ENCODE measurements around the gene CPED1. TPM values are rescaled to one million over a fixed set of nuclear protein-coding genes. Genes with fewer than 3 reads are reported as not detected.
"Not testable (repeated sequence)": the region's sequence is repeated elsewhere in the genome, so short reads cannot be mapped to it uniquely, and the experiment has no call there.

CPED1 gene
- total RNA-seq, 1 experiment from 2014 or later = 0.44 TPM

DNA sequence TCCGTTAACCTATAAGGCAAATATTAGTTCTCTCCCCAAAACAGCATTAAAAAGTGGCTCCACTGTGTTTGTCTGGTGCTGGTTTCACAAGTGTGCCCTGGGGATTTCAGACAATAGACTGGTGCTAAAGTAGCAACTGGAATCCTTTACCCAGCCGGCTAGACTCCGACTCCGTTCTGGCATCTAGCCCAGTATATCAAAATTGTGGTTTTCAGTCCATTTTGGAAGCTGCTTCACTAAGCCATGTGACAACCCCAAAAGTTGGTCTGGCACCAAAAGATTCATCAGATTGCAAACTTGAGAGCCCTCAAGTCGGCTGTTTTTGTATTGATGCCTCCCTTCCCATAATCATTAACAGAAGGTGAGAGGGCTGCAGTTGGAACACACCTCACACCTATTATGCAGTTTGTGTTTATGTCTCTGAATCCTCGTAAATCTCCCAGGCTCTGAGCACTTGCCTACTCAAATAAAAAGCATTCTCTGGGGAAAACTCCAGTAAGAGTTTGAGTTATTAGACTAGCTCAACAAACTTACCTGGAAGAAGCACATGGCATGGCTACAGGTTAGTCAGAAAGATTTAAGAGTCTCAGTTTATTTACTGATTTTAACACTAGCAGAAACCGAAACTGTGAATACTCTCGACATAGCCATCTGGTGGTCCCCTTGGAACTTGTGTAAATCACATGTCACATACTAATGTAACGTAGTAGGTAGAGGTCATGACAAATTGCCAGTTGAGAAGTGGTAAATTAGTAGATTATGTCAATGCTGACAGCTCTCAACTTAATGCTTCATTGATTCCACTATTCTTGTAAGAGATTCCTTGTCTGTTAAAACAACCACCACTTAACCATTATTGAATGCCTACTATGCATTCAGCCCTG lies 325.5 kb downstream of the CPED1 start:
- TF ChIP-seq, protein P1, sequence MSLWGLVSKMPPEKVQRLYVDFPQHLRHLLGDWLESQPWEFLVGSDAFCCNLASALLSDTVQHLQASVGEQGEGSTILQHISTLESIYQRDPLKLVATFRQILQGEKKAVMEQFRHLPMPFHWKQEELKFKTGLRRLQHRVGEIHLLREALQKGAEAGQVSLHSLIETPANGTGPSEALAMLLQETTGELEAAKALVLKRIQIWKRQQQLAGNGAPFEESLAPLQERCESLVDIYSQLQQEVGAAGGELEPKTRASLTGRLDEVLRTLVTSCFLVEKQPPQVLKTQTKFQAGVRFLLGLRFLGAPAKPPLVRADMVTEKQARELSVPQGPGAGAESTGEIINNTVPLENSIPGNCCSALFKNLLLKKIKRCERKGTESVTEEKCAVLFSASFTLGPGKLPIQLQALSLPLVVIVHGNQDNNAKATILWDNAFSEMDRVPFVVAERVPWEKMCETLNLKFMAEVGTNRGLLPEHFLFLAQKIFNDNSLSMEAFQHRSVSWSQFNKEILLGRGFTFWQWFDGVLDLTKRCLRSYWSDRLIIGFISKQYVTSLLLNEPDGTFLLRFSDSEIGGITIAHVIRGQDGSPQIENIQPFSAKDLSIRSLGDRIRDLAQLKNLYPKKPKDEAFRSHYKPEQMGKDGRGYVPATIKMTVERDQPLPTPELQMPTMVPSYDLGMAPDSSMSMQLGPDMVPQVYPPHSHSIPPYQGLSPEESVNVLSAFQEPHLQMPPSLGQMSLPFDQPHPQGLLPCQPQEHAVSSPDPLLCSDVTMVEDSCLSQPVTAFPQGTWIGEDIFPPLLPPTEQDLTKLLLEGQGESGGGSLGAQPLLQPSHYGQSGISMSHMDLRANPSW (CRISPR knock-in tag; conservative IDR thresholded peaks at IDR 0.05; ENCODE audit: low read depth) = no peak
- TF ChIP-seq GTF2I (CRISPR knock-in tag; conservative IDR thresholded peaks at IDR 0.05) = no peak
- no peak for TF ChIP-seq ZBTB43 (CRISPR knock-in tag; IDR thresholded peaks at IDR 0.05)
- TF ChIP-seq SMAD4 (CRISPR knock-in tag; IDR thresholded peaks at IDR 0.05) = no peak
- no peak for TF ChIP-seq IRF2 (CRISPR knock-in tag; IDR thresholded peaks at IDR 0.05; ENCODE audit: borderline replicate concordance, low read depth)
- no peak for TF ChIP-seq NR3C1 (CRISPR knock-in tag; conservative IDR thresholded peaks at IDR 0.05; ENCODE audit: low read depth)
- TF ChIP-seq ELF4 (CRISPR knock-in tag; IDR thresholded peaks at IDR 0.05; ENCODE audit: low read depth) = no peak
- no peak for TF ChIP-seq CBFB (CRISPR knock-in tag; IDR thresholded peaks at IDR 0.05; ENCODE audit: low read depth)
- no peak for TF ChIP-seq NFATC4 (CRISPR knock-in tag; IDR thresholded peaks at IDR 0.05)
- no peak for TF ChIP-seq MYBL2 (CRISPR knock-in tag; IDR thresholded peaks at IDR 0.05)
- no peak for TF ChIP-seq CREM (CRISPR knock-in tag; IDR thresholded peaks at IDR 0.05)
- Mint-ChIP-seq H3K36me3 (no peaks in the 10 kb centered on the region), H3K27me3 (ENCODE audit: low read depth) (no peaks in the 10 kb centered on the region), H3K27ac (no peak overlapping the region), H3K4me3 (no peak overlapping the region), H3K4me1 (no peaks in the 10 kb centered on the region), H3K9me3 (peaks cover 15% of the 10 kb centered on the region)
- ATAC-seq (no peak), DNase-seq (ENCODE audit: low spot score) (no peak)
- POLR2A ChIA-PET = no interaction called here
- CTCF ChIA-PET = no interaction called here

- H3K9me3 Mint-ChIP-seq; H3K4me3 Mint-ChIP-seq; H3K4me1 Mint-ChIP-seq; H3K27ac Mint-ChIP-seq; DNase-seq (ENCODE audit: low spot score); CTCF ChIA-PET; H3K36me3 Mint-ChIP-seq; ATAC-seq; POLR2A ChIA-PET; H3K27me3 Mint-ChIP-seq (ENCODE audit: low read depth): not testable (repeated sequence)
These were observed 326.7 kb downstream of the CPED1 start for GRCh38 chr7:121315170-121315569.

DNA sequence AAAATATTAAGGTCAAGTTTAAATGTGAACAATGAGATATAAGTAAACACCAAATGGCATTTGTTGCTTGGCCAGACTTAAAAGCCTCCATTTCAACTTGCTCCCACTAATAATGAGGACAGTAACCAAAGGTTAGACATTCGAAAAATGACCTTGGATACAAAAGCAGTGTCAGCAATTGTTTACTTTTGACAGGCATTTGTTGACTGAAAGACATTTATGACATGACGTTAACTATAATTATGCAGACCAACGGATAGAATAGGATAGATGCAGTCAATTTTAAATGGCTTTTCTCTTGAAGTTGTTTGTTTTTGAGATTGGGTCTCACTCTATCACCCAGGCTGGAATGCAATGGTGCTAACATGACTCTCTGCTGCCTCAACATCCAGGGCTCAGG lies 333.9 kb downstream of the CPED1 start:
- ChIA-PET CTCF (no interaction called here), POLR2A (no interaction called here)
- Mint-ChIP-seq H3K27me3 (ENCODE audit: low read depth) (peaks cover 5% of the 10 kb centered on the region), H3K4me1 (no peaks in the 10 kb centered on the region), H3K4me3 (no peak overlapping the region), H3K9me3 (no peaks in the 10 kb centered on the region), H3K36me3 (no peaks in the 10 kb centered on the region), H3K27ac (no peak overlapping the region)
- DNase-seq (ENCODE audit: low spot score) (no peak), ATAC-seq (no peak)
- TF ChIP-seq ZNF396 (CRISPR knock-in tag; IDR thresholded peaks at IDR 0.05; ENCODE audit: borderline replicate concordance) (no peak), ATF6 (CRISPR knock-in tag; IDR thresholded peaks at IDR 0.05) (no peak), SP1 (CRISPR knock-in tag; conservative IDR thresholded peaks at IDR 0.05) (no peak), CBFB (CRISPR knock-in tag; IDR thresholded peaks at IDR 0.05; ENCODE audit: low read depth) (no peak), ZBTB43 (CRISPR knock-in tag; IDR thresholded peaks at IDR 0.05) (no peak), ZNF121 (CRISPR knock-in tag; IDR thresholded peaks at IDR 0.05) (no peak)
- TF ChIP-seq, protein P2, sequence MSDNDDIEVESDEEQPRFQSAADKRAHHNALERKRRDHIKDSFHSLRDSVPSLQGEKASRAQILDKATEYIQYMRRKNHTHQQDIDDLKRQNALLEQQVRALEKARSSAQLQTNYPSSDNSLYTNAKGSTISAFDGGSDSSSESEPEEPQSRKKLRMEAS (CRISPR knock-in tag; IDR thresholded peaks at IDR 0.05) = no peak
- TF ChIP-seq, protein P3, sequence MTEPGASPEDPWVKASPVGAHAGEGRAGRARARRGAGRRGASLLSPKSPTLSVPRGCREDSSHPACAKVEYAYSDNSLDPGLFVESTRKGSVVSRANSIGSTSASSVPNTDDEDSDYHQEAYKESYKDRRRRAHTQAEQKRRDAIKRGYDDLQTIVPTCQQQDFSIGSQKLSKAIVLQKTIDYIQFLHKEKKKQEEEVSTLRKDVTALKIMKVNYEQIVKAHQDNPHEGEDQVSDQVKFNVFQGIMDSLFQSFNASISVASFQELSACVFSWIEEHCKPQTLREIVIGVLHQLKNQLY (CRISPR knock-in tag; IDR thresholded peaks at IDR 0.05) = no peak

Data from WTC11 (cell line).